GM12878 (cell line): ENCODE results near the gene OCLN.

Experiments used
- BACH1 ChIP-seq: fragments of 450-650 bp; IDR thresholded peaks from 2 replicates; pipeline ENCODE4 v1.6.1; 2017; ENCODE audit warnings: mild to moderate bottlenecking, borderline replicate concordance
- CEBPB ChIP-seq, 2 experiments: fragments of 150-350 bp in 1 of 2; IDR thresholded peaks; 2 replicates each; pipeline ENCODE4 v1.6.1; 2012 to 2014; ENCODE audit warnings: low read depth in 2 of 2, low read length in 2 of 2, borderline replicate concordance in 1 of 2, inconsistent platforms in 1 of 2
- CHD2 ChIP-seq: IDR thresholded peaks from 2 replicates; pipeline ENCODE4 v1.6.1; 2011; ENCODE audit warnings: low read depth, low read length, improper control_type of control experiment, borderline replicate concordance
- KAT2A ChIP-seq: conservative IDR thresholded peaks from 2 replicates; pipeline ENCODE4 v1.6.1; 2011; ENCODE audit warnings: low read depth, low read length; ENCODE audit not compliant: control insufficient read depth
- POLR2A ChIP-seq: IDR thresholded peaks from 2 replicates; pipeline ENCODE4 v1.6.1; 2011; ENCODE audit warnings: low read depth, mild to moderate bottlenecking, low read length
- SMAD1 ChIP-seq: fragments of 450-650 bp; IDR thresholded peaks from 2 replicates; pipeline ENCODE4 v1.6.1; 2018; ENCODE audit warnings: mild to moderate bottlenecking, low read depth; ENCODE audit not compliant: partially characterized antibody
- TBL1XR1 ChIP-seq: IDR thresholded peaks from 2 replicates; pipeline ENCODE4 v1.6.1; 2012; ENCODE audit warnings: low read depth, low read length, improper control_type of control experiment
- TF ChIP-seq, protein P1 (sequence below): fragments of 450-650 bp; conservative IDR thresholded peaks from 2 replicates; pipeline ENCODE4 v1.6.1; 2017; ENCODE audit warnings: mild to moderate bottlenecking, moderate library complexity

GRCh38 chr5:69510694-69511093 is 18.1 kb downstream of the OCLN start:
- TF ChIP-seq CEBPB (IDR thresholded peaks at IDR 0.05; ENCODE audit: borderline replicate concordance in 1 of 2, low read depth in 2 of 2, low read length in 2 of 2): no peak
- no peak for TF ChIP-seq CHD2
- TF ChIP-seq KAT2A: no peak
- no peak for TF ChIP-seq POLR2A
- TF ChIP-seq TBL1XR1: no peak
- no peak for TF ChIP-seq SMAD1
- TF ChIP-seq, protein P1, sequence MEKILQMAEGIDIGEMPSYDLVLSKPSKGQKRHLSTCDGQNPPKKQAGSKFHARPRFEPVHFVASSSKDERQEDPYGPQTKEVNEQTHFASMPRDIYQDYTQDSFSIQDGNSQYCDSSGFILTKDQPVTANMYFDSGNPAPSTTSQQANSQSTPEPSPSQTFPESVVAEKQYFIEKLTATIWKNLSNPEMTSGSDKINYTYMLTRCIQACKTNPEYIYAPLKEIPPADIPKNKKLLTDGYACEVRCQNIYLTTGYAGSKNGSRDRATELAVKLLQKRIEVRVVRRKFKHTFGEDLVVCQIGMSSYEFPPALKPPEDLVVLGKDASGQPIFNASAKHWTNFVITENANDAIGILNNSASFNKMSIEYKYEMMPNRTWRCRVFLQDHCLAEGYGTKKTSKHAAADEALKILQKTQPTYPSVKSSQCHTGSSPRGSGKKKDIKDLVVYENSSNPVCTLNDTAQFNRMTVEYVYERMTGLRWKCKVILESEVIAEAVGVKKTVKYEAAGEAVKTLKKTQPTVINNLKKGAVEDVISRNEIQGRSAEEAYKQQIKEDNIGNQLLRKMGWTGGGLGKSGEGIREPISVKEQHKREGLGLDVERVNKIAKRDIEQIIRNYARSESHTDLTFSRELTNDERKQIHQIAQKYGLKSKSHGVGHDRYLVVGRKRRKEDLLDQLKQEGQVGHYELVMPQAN: no peak
- no peak for TF ChIP-seq BACH1
